Fibroblast of lung (primary cell): ENCODE measurements around the gene XYLT1. TPM values are rescaled to one million over a fixed set of nuclear protein-coding genes. Genes with fewer than 3 reads are reported as not detected.
"Not testable (repeated sequence)": the region's sequence is repeated elsewhere in the genome, so short reads cannot be mapped to it uniquely, and the experiment has no call there.

ENCODE experiments used
- DNase-seq, 2 donors: peaks; one replicate each; pipeline versions ENCODE4 v3.0.0 to v3.0.0-alpha.2; 2010; ENCODE audit warnings: low read depth in 2 of 2
- H2AFZ ChIP-seq: 2 replicates; pipeline ENCODE4 v1.5.1; 2012; ENCODE audit warnings: low read length, control low read depth, inconsistent platforms
- H3K27ac ChIP-seq: 2 replicates; pipeline ENCODE4 v1.5.1; 2011; ENCODE audit warnings: low read length, control low read depth; ENCODE audit not compliant: insufficient read depth
- H3K27me3 ChIP-seq: 2 replicates; pipeline ENCODE4 v1.5.1; 2011; ENCODE audit warnings: mild to moderate bottlenecking, low read length; ENCODE audit not compliant: control insufficient read depth, insufficient read depth
- H3K36me3 ChIP-seq: 2 replicates; pipeline ENCODE4 v1.5.1; 2011; ENCODE audit warnings: low read length; ENCODE audit not compliant: control insufficient read depth, insufficient read depth
- H3K4me1 ChIP-seq: 2 replicates; pipeline ENCODE4 v1.5.1; 2011; ENCODE audit warnings: low read length; ENCODE audit not compliant: control insufficient read depth, insufficient read depth; ENCODE audit errors: extremely low read depth
- H3K4me2 ChIP-seq: 2 replicates; pipeline ENCODE4 v1.5.1; 2011; ENCODE audit warnings: low read length, control low read depth; ENCODE audit not compliant: insufficient read depth; ENCODE audit errors: extremely low read depth
- H3K4me3 ChIP-seq, 4 experiments: fragments of 200-600 bp in 1 of 4; sonication (generic) in 1 of 4; replicated peaks in 1 of 4; 2 replicates each; pipeline ENCODE4 v1.5.1; 2011 to 2016; ENCODE audit warnings: low read length in 4 of 4, low read depth in 3 of 4, mild to moderate bottlenecking in 3 of 4, control low read depth in 2 of 4, inconsistent platforms in 1 of 4, mixed read lengths in 1 of 4; ENCODE audit not compliant: insufficient read depth in 1 of 4; ENCODE audit errors: control extremely low read depth in 1 of 4
- H3K79me2 ChIP-seq: 2 replicates; pipeline ENCODE4 v1.5.1; 2012; ENCODE audit warnings: mild to moderate bottlenecking, low read length, inconsistent platforms; ENCODE audit not compliant: control insufficient read depth, insufficient read depth
- H3K9ac ChIP-seq: 2 replicates; pipeline ENCODE4 v1.5.1; 2011; ENCODE audit warnings: mild to moderate bottlenecking, low read length, control low read depth; ENCODE audit not compliant: insufficient read depth
- H3K9me3 ChIP-seq: 2 replicates; pipeline ENCODE4 v1.5.1; 2012; ENCODE audit warnings: low read depth, low read length; ENCODE audit not compliant: control insufficient read depth, insufficient read depth
- H4K20me1 ChIP-seq: 2 replicates; pipeline ENCODE4 v1.5.1; 2011; ENCODE audit warnings: low read length; ENCODE audit not compliant: control insufficient read depth, insufficient read depth; ENCODE audit errors: extremely low read depth
- EZH2 ChIP-seq: IDR thresholded peaks from 2 replicates; pipeline ENCODE4 v1.5.1; 2012; ENCODE audit warnings: low read length, control low read depth, mild to moderate bottlenecking; ENCODE audit errors: missing control alignments
- polyA plus RNA-seq, 2 donors: library from polyadenylated mRNA; depleted of rRNA in 1 of 2; stranded (reverse) in 1 of 2; unstranded in 1 of 2; fragments of >200 nt; gene quantifications; 2 replicates each; pipeline ENCODE4 v1.2.1, GENCODE V29; 2011 to 2012; ENCODE audit warnings: missing spikeins in 1 of 2
- total RNA-seq: library from RNA; depleted of rRNA; stranded (reverse); fragments of >200 nt; gene quantifications from 2 replicates; pipeline ENCODE4 v1.2.1, GENCODE V29; 2014
- TF ChIP-seq, protein P1 (sequence below), 2 donors: IDR thresholded peaks in 1 of 2; conservative IDR thresholded peaks in 1 of 2; 1 replicate in 1 of 2; 2 replicates in 1 of 2; pipeline ENCODE4 v1.5.1; 2011 to 2012; ENCODE audit warnings: low read length in 2 of 2, control low read depth in 1 of 2, inconsistent platforms in 1 of 2, low read depth in 1 of 2, mild to moderate bottlenecking in 1 of 2

XYLT1 gene
- total and polyA plus RNA-seq, 2 donors (not counting 1 experiment from before 2014, with no cell fraction given) = 9.3 to 21.8 TPM

DNA sequence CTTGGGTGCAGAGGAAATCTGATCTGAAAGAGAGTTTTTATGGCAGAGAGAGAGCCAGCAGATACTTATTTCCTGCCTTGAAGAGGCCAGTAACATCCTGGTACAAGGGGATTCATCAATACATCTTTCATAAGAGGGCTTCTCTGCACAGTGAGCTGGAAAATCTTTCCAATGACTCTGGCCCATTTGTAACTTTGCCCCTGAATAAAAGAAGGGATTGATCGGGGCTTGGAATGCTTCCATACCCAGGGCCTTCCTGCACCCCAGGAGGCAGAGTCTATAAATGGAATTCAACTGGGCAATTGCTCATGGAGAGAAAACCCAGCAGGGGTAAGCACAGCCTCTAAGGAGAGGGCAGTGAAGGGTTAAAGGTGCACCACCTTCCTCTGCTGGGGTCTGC, 163.3 kb downstream of the XYLT1 start:
- Histone ChIP-seq H4K20me1 (no peaks in the 10 kb centered on the region), H3K79me2 (no peaks in the 10 kb centered on the region), H2AFZ (no peak overlapping the region), H3K9me3 (no peaks in the 10 kb centered on the region), H3K36me3 (no peaks in the 10 kb centered on the region), H3K4me1 (no peaks in the 10 kb centered on the region), H3K4me3 (no peak overlapping the region), H3K27me3 (no peaks in the 10 kb centered on the region), H3K9ac (no peak overlapping the region), H3K4me2 (no peak overlapping the region), H3K27ac (no peak overlapping the region)
- no peak for DNase-seq
- TF ChIP-seq, protein P1, sequence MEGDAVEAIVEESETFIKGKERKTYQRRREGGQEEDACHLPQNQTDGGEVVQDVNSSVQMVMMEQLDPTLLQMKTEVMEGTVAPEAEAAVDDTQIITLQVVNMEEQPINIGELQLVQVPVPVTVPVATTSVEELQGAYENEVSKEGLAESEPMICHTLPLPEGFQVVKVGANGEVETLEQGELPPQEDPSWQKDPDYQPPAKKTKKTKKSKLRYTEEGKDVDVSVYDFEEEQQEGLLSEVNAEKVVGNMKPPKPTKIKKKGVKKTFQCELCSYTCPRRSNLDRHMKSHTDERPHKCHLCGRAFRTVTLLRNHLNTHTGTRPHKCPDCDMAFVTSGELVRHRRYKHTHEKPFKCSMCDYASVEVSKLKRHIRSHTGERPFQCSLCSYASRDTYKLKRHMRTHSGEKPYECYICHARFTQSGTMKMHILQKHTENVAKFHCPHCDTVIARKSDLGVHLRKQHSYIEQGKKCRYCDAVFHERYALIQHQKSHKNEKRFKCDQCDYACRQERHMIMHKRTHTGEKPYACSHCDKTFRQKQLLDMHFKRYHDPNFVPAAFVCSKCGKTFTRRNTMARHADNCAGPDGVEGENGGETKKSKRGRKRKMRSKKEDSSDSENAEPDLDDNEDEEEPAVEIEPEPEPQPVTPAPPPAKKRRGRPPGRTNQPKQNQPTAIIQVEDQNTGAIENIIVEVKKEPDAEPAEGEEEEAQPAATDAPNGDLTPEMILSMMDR (conservative IDR thresholded peaks at IDR 0.05 in 1 of 2, IDR thresholded peaks at IDR 0.05 in 1 of 2; ENCODE audit: low read depth in 1 of 2, low read length in 2 of 2) = no peak
- no peak for TF ChIP-seq EZH2

DNA sequence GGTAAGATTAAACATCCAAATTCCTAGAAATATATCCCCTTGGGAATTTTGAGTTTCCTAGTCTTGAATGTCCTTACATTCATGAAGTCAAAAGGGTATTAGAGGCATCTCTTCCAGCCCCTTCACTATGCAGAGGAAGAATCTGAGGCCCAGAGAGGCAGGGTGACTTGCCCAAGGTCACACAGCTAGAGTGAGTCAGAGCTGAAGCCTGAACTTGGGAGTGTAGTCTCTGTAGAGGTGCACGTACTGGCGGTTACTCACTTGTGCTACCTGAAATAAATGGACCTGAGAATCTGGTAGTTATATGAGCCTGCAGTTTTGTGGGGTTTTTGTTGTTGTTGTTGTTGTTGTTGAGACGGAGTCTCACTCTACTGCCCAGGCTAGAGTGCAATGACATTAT, 164.0 kb downstream of the XYLT1 start:
- Histone ChIP-seq H3K79me2 (no peaks in the 10 kb centered on the region), H4K20me1 (no peaks in the 10 kb centered on the region), H3K27me3 (no peaks in the 10 kb centered on the region), H3K4me3 (no peak overlapping the region), H3K36me3 (no peaks in the 10 kb centered on the region), H3K4me2 (no peak overlapping the region), H3K27ac (no peak overlapping the region), H3K9me3 (no peaks in the 10 kb centered on the region), H3K4me1 (no peaks in the 10 kb centered on the region), H2AFZ (no peak overlapping the region), H3K9ac (no peak overlapping the region)
- no peak for DNase-seq
- TF ChIP-seq, protein P1 (conservative IDR thresholded peaks at IDR 0.05 in 1 of 2, IDR thresholded peaks at IDR 0.05 in 1 of 2; ENCODE audit: low read depth in 1 of 2, low read length in 2 of 2) = no peak
- no peak for TF ChIP-seq EZH2

DNA sequence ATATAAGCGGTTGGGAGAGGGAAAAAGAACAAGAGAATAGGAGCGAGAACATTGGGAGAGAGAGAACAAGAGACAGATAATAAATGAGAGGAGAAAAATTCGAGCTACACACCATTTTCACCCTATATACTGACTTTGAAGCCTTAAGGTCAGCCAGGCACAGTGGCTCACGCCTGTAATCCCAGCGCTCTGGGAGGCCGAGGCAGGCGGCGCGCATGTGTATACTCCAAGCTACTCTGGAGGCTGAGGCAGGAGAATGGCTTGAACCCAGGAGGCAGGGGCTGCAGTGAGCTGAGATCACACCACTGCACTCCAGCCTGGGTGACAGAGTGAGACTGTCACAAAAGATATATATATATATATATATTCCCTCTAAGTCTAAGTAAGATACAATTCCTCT, 164.5 kb downstream of the XYLT1 start:
- not testable (repeated sequence) for H3K27ac ChIP-seq, H3K79me2 ChIP-seq, H3K36me3 ChIP-seq, H2AFZ ChIP-seq, DNase-seq, H3K4me3 ChIP-seq, H3K9me3 ChIP-seq, H3K4me1 ChIP-seq, H3K4me2 ChIP-seq, H4K20me1 ChIP-seq, H3K9ac ChIP-seq, H3K27me3 ChIP-seq
